EH (cell line): ENCODE measurements around the gene BIRC5.

Source experiments
- DNase-seq: peaks from one replicate; pipeline ENCODE4 v3.0.0-alpha.2; 2015; ENCODE audit warnings: low read depth

The BIRC5 gene

DNA sequence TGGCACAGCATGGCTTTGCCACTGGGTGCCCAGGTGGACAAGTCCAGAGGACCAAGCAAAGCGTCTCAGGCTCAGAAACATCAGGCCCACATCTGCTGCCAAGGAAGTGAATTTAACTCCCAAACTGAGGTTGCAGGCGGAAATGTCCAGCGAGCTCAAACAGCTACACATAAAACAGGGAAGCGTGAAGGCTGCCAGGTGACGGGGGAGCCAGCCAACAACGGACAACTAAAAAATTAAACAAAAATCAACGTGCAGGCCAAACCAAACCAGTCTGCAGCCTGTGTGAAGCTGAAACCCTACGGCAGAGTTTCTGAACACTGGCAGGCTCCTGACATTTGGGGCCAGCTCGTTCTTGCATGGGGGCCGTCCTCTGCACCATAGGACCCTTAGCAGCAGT lies 29.7 kb upstream of the BIRC5 start:
- DNase-seq, result no peak

DNA sequence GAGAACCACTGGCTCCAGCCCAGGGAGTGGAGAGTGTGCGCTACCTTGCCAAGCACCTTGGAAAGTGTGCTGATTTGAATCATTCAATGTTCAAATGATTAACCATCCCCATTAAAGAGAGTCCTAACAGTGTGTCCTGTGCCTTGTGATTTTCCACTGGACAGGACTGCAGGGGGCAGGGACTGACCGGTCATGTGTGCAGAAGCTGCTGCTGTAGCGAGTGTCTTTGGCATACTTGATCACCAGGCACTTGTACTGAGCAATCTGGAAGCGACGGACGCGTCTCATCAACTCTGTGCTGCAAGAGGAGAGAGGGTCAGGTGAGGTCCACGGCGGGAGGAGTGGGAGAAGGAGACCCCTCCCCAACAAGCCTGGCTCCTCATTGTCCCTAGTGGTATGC lies 29.2 kb upstream of the BIRC5 start:
- DNase-seq, result no peak

DNA sequence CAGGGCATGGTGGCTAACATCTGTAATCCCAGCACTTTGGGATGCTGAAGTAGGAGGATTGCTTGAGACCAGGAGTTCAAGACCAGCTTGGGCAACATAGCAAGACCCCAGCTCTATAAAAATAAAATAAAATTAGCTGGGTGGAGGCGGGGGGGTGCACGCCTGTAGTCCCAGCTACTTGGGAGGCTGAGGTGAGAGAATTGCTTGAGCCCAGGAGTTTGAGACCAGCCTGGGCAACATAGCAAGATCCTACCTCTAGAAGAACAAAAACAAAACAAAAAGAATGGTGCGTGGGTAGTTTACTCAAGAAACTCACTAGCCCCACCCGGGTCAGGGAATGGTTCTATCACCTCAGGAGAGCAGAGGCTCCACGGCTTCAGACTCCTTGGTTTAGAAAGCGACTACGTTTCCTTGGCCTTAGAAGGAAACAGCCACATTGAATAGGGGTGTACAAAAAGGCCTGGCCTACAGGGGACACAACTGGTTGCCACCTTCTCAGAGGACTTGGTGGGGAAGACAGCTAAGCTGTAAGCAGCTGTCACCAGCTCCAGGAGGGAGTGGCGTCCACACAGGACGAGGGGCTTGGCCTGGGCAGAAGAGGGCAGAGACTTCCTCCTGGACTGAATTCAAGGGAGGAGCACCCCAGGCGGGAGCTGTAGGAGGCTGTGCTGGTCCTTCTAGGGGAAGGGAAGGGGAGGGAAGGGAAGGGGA lies 27.9 kb upstream of the BIRC5 start:
- peak; percentile 67 for DNase-seq

DNA sequence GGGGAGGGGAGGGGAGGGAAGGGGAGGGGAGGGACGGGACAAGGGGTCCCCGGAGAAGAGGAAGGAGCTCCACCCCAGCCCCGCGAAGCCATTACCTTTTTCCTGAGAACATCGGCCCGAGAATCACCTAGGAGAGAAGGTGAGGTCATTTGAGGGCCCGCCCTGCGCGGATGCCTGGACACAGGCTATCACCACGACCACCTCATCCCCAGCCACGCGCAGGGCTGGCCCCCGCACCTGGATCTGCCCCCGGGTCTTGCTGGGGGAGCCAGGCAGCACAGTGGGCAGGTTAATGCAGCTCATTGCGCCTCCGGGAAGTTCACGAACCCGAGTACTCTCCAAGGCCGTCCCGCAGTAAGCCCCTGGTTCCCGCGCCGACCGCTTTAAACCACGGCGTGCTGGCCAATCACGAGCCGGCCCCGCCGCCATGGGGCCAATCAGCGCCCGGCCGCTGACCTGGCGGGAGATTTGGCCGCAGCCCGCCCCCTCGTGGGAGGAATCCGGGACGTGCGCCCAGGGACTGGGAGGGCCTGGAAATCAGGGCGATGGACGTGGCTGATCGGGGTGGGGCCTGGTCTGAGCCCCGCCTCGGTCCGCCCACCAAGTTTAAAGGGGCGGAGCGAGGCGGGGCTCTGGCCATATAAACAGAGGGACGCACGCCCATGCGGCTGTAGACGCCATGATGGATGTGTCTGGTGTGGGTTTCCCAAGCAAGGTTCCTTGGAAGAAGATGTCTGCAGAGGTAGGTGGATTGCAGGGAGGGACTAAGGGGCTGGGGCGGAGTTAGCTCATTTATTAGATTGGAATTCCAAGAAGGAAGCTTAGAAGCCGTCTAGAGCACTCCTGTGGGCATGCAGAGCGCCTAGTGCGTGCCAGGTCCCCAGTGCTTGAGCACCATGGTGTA lies 27.1 kb upstream of the BIRC5 start, which contains the start of the genes AFMID and TK1:
TSS of gene AFMID (plus strand) at position 671 of the 904 bp plus-strand sequence. CDS start at position 680, 9 bp downstream.
TSS of gene TK1 (minus strand) at position 361 of the 904 bp plus-strand sequence. CDS start at position 303, 58 bp downstream.
- peak; percentile 97 for DNase-seq

DNA sequence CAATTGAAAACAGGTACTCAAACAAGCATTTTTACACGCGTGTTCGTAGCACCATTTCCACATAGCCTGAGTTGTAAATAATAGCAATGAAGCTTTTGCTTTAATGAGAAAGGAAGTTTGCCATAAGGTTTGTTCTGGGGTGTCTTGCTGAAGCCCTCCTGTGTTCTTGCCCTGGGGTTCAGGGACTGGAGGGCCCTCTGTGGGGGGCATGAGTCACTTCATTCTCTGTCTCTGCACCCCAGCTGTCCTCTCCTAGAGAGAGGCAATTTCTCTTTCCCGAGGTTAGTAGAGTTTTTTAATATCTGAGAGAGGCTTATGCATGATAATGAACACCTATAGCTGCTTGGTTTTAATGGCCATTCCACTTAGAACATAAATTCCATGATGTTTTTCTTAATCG lies 17.3 kb upstream of the BIRC5 start:
- DNase-seq, result no peak

DNA sequence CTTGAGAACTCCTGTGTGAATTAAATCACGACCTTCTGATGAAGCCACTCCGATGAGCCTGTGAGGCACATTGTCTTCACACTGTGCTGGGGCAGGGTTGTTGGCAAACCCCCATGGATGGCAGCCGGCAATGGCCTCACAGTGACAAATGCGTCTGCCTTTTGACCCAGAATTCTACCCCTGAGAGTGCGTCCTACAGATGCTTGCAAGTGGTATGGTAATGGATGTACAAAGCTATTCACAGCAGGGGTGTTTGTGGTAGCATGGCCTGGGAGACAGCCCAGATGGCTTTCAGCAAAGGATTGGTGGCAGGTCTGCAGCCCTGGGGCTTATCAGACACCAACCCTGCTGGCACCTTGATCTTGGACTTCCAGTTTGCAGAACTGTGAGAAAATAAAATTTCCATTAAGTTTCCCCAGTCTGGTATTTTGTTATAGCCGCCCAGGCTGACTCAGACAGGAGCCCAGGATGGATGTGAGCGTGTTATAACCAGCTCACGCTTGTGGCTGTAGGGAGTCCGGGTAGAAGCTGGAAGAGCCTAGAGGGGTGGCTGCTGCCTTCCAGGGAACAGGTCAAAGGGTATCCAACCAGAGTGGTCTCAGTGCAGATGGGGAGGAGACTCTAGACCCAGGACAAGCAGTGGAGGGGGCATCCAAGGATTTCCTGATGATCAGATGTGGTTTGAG lies 16.8 kb upstream of the BIRC5 start:
- DNase-seq, result no peak

DNA sequence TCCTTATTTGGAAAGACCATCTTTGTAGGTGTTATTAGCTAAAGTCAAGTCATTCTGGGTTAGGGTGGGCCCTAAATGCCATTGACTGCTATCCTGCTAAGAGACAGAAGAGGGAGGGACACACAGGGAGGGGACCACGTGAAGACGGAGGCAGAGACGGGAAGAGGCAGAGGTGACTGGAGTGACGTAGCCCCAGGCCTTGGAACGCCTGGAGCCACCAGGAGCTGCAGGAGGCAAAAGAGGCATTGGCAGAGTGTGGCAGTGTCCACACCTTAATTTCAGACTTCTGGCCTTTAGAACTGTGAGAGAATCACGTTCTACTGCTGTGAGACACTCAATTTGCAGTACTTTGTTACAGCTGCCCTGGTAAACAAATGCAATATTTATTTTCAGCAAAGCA lies 13.6 kb upstream of the BIRC5 start:
- DNase-seq, result no peak

DNA sequence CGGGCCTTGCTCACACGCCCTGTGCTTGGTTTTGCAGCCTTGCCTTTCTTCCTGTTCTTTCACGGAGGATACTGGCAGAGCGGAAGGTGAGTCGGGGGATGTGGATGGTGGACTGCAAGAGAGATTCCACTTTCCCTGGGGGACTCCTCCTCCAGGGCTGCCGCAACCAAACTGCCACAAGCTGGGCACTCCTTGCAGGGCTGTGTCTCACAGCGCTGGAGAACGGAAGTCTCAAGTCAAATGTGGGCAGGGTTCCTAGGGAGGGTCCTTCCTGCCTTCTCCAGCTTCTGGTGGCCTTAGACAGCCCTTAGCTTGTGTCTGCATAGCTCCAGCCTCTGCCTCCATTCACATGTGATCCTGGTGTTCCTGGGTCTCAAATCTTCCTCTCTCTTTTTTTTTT lies 11.4 kb upstream of the BIRC5 start:
- DNase-seq, result no peak

DNA sequence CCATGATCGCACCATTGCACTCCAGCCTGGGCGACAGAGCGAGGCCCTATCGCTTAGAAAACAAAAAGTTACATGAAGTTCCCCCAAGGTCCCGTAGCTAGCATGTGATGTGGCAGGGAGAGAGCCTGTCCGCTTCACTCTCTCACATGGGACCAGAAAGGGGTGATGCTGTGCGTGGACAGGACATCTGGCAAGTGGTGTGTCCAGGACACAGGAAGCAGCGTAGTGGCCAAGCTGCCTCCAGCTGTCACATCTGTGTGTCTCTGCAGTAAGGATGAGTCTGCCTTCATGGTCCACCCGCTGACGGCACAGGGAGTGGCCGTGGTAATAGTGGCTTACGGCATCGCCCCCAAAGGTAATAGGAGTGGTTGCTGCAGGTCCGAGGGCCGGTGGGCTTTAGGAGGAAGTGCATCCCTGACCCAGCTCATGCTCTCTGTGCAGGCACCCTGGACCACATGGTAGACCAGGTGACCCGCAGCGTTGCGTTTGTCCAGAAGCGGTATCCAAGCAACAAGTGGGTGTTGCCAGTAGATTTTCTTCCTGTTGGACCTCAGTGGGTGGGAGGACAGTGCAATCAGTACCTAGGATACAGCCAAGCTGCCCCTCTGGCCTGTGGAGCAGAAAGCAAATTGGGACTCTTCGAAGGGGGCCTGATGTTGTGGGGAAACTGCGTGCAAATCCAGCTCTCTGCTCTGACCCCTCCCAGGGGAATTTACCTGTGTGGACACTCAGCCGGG lies 9.5 kb upstream of the BIRC5 start:
- DNase-seq, result no peak

DNA sequence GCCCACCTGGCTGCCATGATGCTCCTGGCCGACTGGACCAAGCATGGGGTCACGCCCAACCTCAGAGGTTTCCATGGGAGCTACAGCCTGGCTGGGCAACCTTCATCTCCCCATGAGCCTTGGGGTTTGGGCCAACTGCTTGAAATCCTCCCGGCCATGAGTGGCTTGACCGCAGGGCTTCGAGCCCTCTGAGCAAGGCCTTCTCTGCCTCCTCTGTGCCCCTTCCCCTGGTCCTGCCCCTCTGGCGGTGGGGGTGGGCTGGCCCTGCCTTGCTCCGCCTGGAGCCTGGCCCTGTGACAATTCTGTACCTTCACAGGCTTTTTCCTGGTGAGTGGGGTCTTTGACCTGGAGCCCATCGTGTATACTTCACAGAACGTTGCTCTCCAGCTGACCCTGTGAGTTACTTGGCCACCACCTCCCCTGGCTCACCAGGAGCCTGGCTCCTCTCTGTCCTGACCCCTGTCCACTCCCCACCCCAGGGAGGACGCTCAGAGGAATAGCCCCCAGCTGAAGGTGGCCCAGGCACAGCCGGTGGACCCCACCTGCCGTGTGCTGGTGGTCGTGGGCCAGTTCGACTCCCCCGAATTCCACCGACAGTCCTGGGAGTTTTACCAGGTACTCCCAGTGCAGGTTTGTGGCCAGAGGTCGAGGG lies 8.8 kb upstream of the BIRC5 start:
- DNase-seq, result no peak

DNA sequence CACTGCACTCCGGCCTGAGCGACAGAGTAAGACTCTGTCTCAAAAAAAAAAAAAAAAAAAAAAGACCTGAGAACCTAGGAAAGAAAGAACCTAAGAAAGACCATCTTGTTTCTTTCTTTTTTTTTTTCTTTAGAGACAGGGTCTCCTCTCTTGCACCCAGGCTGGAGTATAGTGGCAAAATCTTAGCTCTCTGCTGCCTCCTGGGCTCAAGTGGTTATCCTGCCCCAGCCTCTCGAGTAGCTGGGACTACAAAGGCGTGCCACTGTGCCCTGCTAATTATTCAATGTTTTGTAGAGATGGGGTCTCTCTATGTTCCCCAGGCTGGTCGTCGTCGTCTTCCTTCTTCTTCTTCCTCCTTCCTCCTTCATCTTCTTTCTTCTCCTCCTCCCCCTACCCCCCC lies 7.8 kb upstream of the BIRC5 start:
- DNase-seq, result no peak

DNA sequence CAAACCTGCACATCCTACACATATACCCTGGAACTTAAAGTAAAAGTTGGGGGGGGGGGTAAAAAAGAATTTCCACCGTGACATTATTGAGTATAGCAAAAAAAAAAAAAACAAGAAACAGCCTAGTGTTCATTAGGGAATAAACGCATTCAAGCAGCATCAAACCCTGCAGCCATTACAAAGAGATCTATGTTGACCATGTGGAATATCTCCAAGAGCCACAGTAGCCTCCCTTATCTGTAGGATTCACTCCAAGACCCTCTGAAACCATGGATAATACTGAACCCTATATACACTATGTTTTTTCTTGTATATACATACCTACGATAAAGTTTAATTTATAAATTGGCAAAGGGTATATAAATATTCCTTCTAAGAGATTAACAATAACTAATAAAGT lies 5.6 kb upstream of the BIRC5 start:
- DNase-seq, result no peak

DNA sequence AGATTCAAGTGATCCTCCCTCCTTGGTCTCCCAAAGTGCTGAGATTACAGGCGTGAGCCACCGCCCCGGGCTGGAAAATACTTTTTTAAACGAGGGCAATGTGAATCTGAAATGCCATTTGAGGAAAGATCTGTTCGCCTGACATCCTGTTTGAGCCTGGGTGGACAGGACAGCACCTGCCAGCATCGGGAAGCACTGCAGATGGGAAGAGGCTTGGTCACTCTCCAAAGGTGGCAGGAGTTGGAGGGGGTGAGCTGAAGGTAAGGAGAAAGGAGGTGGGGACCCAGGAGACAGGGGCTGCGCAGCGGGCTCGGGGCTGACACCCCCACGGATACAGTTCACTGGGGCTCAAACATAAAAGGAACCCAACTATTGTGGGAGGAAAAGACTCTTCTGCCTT lies 3.9 kb upstream of the BIRC5 start:
- DNase-seq, result no peak

DNA sequence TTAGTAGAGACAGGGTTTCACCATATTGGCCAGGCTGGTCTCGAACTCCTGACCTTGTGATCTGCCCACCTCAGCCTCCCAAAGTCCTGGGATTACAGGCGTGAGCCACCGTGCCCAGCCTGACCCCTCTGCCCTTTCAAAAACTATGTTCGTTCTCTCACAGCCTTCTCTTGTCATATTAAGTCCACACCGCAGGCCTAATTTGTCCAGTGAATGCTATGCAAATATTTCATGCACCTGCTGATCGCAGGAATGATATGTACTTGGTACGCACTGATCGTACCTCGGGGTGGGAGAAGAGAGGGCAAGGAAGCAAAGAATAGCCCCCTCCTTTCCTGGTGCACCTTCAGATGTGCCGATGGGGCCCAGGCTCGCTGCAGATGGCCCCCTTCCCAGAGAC lies 3.0 kb upstream of the BIRC5 start:
- DNase-seq, result no peak

DNA sequence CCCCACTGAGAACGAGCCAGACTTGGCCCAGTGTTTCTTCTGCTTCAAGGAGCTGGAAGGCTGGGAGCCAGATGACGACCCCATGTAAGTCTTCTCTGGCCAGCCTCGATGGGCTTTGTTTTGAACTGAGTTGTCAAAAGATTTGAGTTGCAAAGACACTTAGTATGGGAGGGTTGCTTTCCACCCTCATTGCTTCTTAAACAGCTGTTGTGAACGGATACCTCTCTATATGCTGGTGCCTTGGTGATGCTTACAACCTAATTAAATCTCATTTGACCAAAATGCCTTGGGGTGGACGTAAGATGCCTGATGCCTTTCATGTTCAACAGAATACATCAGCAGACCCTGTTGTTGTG lies 631 bp downstream of the BIRC5 start:
- peak; percentile 3 for DNase-seq

DNA sequence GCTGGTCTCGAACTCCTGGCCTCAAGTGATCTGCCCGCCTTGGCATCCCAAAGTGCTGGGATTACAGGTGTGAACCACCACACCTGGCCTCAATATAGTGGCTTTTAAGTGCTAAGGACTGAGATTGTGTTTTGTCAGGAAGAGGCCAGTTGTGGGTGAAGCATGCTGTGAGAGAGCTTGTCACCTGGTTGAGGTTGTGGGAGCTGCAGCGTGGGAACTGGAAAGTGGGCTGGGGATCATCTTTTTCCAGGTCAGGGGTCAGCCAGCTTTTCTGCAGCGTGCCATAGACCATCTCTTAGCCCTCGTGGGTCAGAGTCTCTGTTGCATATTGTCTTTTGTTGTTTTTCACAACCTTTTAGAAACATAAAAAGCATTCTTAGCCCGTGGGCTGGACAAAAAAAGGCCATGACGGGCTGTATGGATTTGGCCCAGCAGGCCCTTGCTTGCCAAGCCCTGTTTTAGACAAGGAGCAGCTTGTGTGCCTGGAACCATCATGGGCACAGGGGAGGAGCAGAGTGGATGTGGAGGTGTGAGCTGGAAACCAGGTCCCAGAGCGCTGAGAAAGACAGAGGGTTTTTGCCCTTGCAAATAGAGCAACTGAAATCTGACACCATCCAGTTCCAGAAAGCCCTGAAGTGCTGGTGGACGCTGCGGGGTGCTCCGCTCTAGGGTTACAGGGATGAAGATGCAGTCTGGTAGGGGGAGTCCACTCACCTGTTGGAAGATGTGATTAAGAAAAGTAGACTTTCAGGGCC lies 5.5 kb downstream of the BIRC5 start:
- no peak for DNase-seq

DNA sequence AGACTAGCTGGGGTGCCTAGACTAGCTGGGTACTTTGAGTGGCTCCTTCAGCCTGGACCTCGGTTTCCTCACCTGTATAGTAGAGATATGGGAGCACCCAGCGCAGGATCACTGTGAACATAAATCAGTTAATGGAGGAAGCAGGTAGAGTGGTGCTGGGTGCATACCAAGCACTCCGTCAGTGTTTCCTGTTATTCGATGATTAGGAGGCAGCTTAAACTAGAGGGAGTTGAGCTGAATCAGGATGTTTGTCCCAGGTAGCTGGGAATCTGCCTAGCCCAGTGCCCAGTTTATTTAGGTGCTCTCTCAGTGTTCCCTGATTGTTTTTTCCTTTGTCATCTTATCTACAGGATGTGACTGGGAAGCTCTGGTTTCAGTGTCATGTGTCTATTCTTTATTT lies 9.0 kb downstream of the BIRC5 start:
- DNase-seq, result no peak

DNA sequence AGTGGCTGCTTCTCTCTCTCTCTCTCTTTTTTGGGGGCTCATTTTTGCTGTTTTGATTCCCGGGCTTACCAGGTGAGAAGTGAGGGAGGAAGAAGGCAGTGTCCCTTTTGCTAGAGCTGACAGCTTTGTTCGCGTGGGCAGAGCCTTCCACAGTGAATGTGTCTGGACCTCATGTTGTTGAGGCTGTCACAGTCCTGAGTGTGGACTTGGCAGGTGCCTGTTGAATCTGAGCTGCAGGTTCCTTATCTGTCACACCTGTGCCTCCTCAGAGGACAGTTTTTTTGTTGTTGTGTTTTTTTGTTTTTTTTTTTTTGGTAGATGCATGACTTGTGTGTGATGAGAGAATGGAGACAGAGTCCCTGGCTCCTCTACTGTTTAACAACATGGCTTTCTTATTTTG lies 9.7 kb downstream of the BIRC5 start:
- no peak for DNase-seq

DNA sequence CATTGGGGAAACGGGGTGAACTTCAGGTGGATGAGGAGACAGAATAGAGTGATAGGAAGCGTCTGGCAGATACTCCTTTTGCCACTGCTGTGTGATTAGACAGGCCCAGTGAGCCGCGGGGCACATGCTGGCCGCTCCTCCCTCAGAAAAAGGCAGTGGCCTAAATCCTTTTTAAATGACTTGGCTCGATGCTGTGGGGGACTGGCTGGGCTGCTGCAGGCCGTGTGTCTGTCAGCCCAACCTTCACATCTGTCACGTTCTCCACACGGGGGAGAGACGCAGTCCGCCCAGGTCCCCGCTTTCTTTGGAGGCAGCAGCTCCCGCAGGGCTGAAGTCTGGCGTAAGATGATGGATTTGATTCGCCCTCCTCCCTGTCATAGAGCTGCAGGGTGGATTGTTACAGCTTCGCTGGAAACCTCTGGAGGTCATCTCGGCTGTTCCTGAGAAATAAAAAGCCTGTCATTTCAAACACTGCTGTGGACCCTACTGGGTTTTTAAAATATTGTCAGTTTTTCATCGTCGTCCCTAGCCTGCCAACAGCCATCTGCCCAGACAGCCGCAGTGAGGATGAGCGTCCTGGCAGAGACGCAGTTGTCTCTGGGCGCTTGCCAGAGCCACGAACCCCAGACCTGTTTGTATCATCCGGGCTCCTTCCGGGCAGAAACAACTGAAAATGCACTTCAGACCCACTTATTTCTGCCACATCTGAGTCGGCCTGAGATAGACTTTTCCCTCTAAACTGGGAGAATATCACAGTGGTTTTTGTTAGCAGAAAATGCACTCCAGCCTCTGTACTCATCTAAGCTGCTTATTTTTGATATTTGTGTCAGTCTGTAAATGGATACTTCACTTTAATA lies 10.4 kb downstream of the BIRC5 start:
- DNase-seq, result no peak
